GM23338 (cell line): ENCODE results near the gene DENND1B.

ENCODE experiments used
- CTCF ChIP-seq, 2 experiments: fragments of 200-600 bp in 1 of 2; sonication (generic) in 1 of 2; conservative IDR thresholded peaks; 2 replicates each; pipeline versions ENCODE4 v1.5.1 to v1.6.1; 2016 to 2017; ENCODE audit warnings: antibody characterized with exemption in 2 of 2, low read depth in 2 of 2, mild to moderate bottlenecking in 2 of 2, moderate library complexity in 1 of 2
- EZH2 ChIP-seq: fragments of 200-600 bp; sonication (generic); IDR thresholded peaks from one replicate; pipeline ENCODE4 v1.8.0; 2017; ENCODE audit warnings: antibody characterized with exemption, mild to moderate bottlenecking, low read depth; ENCODE audit not compliant: unreplicated experiment

DNA sequence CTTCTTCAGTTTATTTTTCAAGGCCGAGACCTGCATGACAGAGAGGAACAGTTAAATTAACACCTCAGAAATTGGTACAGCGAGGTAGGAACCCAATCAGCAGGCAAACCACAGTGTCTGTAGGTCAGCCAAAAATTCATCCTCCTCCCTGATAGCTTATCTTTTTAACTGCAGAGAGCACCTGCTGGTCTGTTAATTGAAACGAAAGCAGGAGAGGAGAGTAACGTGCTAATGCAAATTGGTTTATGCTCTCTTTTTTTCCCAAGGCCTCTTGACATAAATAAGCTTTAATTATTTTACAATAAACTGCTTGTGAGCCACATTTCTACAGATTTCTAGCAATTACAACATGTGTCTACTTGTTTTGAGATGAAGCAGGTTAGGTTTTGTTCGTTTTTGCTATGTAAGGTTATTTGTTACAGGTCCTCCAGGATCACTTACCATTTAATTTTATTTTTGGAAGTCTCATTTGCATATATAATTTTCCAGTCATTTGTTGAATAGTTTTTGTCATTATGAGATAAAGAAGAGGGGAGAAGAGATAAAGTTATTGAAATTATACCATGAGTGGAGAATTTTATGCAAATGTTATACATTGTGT is 179.9 kb downstream of the DENND1B start:
- no peak for TF ChIP-seq CTCF (conservative IDR thresholded peaks at IDR 0.05; ENCODE audit: low read depth in 2 of 2)
- TF ChIP-seq EZH2: no peak
